Progenitor cell of endocrine pancreas (in vitro differentiated cells): ENCODE data around the gene VAMP7. TPM values are rescaled to one million over a fixed set of nuclear protein-coding genes. Genes with fewer than 3 reads are reported as not detected.

Experiments
- DNase-seq: peaks from one replicate; pipeline ENCODE4 v3.0.0; 2021; ENCODE audit warnings: low spot score; ENCODE audit not compliant: unreplicated experiment
- H3K27ac Mint-ChIP-seq: 2 replicates; pipeline ENCODE4 v1.8.0; 2021; ENCODE audit warnings: mild to moderate bottlenecking, moderate library complexity, mixed read lengths
- H3K27me3 Mint-ChIP-seq: 2 replicates; pipeline ENCODE4 v1.8.0; 2021; ENCODE audit warnings: mixed read lengths
- H3K36me3 Mint-ChIP-seq: 2 replicates; pipeline ENCODE4 v1.8.0; 2022; ENCODE audit warnings: mixed read lengths; ENCODE audit not compliant: insufficient read depth
- H3K4me1 Mint-ChIP-seq: 2 replicates; pipeline ENCODE4 v1.8.0; 2021; ENCODE audit warnings: low read depth, mixed read lengths
- H3K4me3 Mint-ChIP-seq: 2 replicates; pipeline ENCODE4 v1.8.0; 2021; ENCODE audit warnings: low read depth, mild to moderate bottlenecking, moderate library complexity, mixed read lengths
- H3K9me3 Mint-ChIP-seq: 2 replicates; pipeline ENCODE4 v1.8.0; 2021; ENCODE audit warnings: low read depth, mixed read lengths
- CTCF ChIP-seq: fragments of 200-600 bp; sonication (generic); IDR thresholded peaks from one replicate; pipeline ENCODE4 v1.5.0; 2021; ENCODE audit warnings: antibody characterized with exemption, mild to moderate bottlenecking; ENCODE audit not compliant: unreplicated experiment
- total RNA-seq: library from RNA; stranded (reverse); gene quantifications from 2 replicates; pipeline ENCODE4 v1.2.1, GENCODE V29; 2021

The VAMP7 gene
- total RNA-seq, 1 donor from 2014 or later, result 20.8 TPM

- Mint-ChIP-seq H3K27ac (no peak overlapping the region), H3K4me3 (no peak overlapping the region), H3K4me1 (no peaks in the 10 kb centered on the region), H3K9me3 (peaks cover 14% of the 10 kb centered on the region), H3K36me3 (no peaks in the 10 kb centered on the region), H3K27me3 (peaks cover 7% of the 10 kb centered on the region)
- no peak for TF ChIP-seq CTCF
- no peak for DNase-seq
These were observed 6.4 kb upstream of the VAMP7 start for GRCh38 chrX:155874571-155875244.

- no peaks in the 10 kb centered on the region for H3K36me3 Mint-ChIP-seq
- no peak for TF ChIP-seq CTCF
- H3K27me3 Mint-ChIP-seq, result peaks cover 7% of the 10 kb centered on the region
- H3K9me3 Mint-ChIP-seq, result peaks cover 8% of the 10 kb centered on the region
- peaks cover under 1% of the 10 kb centered on the region for H3K4me1 Mint-ChIP-seq
- no peak overlapping the region for H3K4me3 Mint-ChIP-seq
- DNase-seq, result no peak
- no peak overlapping the region for H3K27ac Mint-ChIP-seq
These were observed 4.4 kb upstream of the VAMP7 start for GRCh38 chrX:155876704-155877103.

- Mint-ChIP-seq H3K9me3 (peaks cover 12% of the 10 kb centered on the region), H3K4me1 (peaks cover 5% of the 10 kb centered on the region), H3K27me3 (peaks cover 7% of the 10 kb centered on the region), H3K36me3 (no peaks in the 10 kb centered on the region), H3K27ac (no peak overlapping the region), H3K4me3 (no peak overlapping the region)
- no peak for TF ChIP-seq CTCF
- no peak for DNase-seq
These were observed 3.9 kb upstream of the VAMP7 start for GRCh38 chrX:155877288-155877687.

GRCh38 chrX:155880586-155881157 lies 473 bp upstream of the VAMP7 start:
- no peak for TF ChIP-seq CTCF
- H3K27me3 Mint-ChIP-seq, result peaks cover 3% of the 10 kb centered on the region
- H3K4me1 Mint-ChIP-seq, result peaks cover 5% of the 10 kb centered on the region
- H3K27ac Mint-ChIP-seq, result peak overlapping the region; percentile 2
- H3K4me3 Mint-ChIP-seq, result peak overlapping the region; percentile 91
- peaks cover 2% of the 10 kb centered on the region for H3K36me3 Mint-ChIP-seq
- H3K9me3 Mint-ChIP-seq, result peaks cover 8% of the 10 kb centered on the region
- DNase-seq, result no peak

- peaks cover 17% of the 10 kb centered on the region for H3K9me3 Mint-ChIP-seq
- peaks cover 5% of the 10 kb centered on the region for H3K36me3 Mint-ChIP-seq
- no peak for TF ChIP-seq CTCF
- H3K4me1 Mint-ChIP-seq, result peaks cover 5% of the 10 kb centered on the region
- no peaks in the 10 kb centered on the region for H3K27me3 Mint-ChIP-seq
- DNase-seq, result no peak
- no peak overlapping the region for H3K27ac Mint-ChIP-seq
- no peak overlapping the region for H3K4me3 Mint-ChIP-seq
These were observed 5.3 kb downstream of the VAMP7 start for GRCh38 chrX:155886409-155886808.
